ENCODE data around the gene SLCO3A1.

DNA sequence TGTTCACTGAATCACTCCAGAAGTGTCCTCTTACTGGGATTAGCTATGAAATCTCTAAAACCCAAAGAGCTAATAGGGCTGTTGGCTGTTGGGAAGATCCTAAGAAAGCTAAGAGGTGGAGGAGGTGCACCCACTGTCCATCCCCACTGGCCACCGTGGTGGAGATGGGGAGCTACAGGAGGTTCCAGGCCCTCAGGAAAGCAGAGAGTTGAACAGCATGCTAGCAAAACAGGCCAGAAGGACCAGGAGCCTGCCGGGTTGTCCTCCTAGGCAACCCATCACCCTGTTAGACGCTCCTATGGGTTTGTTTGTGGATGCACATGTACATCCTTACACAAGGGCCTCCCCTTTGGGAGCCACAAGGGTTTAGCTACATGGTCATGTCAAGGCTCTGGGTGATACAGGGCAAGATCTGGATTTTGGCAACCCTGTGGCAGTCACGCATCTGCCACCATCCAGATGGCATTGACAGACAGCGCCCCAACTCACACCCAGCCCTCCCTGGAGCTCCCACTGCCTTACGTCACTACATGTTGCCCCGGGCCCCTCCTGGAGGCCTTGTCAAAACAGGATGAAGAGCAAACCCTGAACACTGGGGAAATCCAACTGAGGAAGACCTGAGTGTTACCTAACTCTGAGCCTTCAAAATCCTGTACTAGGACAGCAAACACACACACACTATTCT lies 208.1 kb downstream of the SLCO3A1 start:
- TF ChIP-seq, protein P1, sequence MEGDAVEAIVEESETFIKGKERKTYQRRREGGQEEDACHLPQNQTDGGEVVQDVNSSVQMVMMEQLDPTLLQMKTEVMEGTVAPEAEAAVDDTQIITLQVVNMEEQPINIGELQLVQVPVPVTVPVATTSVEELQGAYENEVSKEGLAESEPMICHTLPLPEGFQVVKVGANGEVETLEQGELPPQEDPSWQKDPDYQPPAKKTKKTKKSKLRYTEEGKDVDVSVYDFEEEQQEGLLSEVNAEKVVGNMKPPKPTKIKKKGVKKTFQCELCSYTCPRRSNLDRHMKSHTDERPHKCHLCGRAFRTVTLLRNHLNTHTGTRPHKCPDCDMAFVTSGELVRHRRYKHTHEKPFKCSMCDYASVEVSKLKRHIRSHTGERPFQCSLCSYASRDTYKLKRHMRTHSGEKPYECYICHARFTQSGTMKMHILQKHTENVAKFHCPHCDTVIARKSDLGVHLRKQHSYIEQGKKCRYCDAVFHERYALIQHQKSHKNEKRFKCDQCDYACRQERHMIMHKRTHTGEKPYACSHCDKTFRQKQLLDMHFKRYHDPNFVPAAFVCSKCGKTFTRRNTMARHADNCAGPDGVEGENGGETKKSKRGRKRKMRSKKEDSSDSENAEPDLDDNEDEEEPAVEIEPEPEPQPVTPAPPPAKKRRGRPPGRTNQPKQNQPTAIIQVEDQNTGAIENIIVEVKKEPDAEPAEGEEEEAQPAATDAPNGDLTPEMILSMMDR (IDR thresholded peaks at IDR 0.05), result no peak
- TF ChIP-seq POLR2A (IDR thresholded peaks at IDR 0.05), result no peak

Measured in adrenal gland (tissue), 5 donors.